Mesenchymal stem cell (in vitro differentiated cells and primary cell): ENCODE results near the gene F8.
A peak's percentile ranks its signal among the peaks of the same experiment; 100 is the strongest.

Source experiments
- DNase-seq: peaks from one replicate; pipeline ENCODE4 v3.0.0-alpha.2; 2013
- H2AFZ ChIP-seq: one replicate; pipeline ENCODE4 v1.6.1; 2013; ENCODE audit warnings: low read depth, mild to moderate bottlenecking, control low read depth, inconsistent platforms, low read length, moderate library complexity
- H2AK5ac ChIP-seq: 2 replicates; pipeline ENCODE4 v1.6.1; 2013; ENCODE audit warnings: low read length, moderate library complexity, mild to moderate bottlenecking, inconsistent platforms; ENCODE audit not compliant: severe bottlenecking
- H2BK120ac ChIP-seq: one replicate; pipeline ENCODE4 v1.6.1; 2013; ENCODE audit warnings: low read depth, mild to moderate bottlenecking, inconsistent platforms, low read length, moderate library complexity
- H2BK12ac ChIP-seq, 2 experiments: one replicate each; pipeline ENCODE4 v1.6.1; 2013; ENCODE audit warnings: inconsistent platforms in 2 of 2, low read length in 2 of 2, mild to moderate bottlenecking in 2 of 2, moderate library complexity in 2 of 2, control low read depth in 1 of 2
- H2BK15ac ChIP-seq: one replicate; pipeline ENCODE4 v1.6.1; 2013; ENCODE audit warnings: mild to moderate bottlenecking, low read depth, inconsistent platforms; ENCODE audit not compliant: poor library complexity, severe bottlenecking
- H2BK5ac ChIP-seq: 2 replicates; pipeline ENCODE4 v1.6.1; 2013; ENCODE audit warnings: low read depth, mild to moderate bottlenecking, low read length, control low read depth, inconsistent platforms; ENCODE audit not compliant: poor library complexity, severe bottlenecking
- H3K14ac ChIP-seq, 2 experiments: one replicate each; pipeline ENCODE4 v1.6.1; 2013; ENCODE audit warnings: inconsistent platforms in 2 of 2, low read length in 2 of 2, control low read depth in 1 of 2, mild to moderate bottlenecking in 1 of 2, moderate library complexity in 1 of 2
- H3K18ac ChIP-seq, 2 experiments: one replicate each; pipeline ENCODE4 v1.6.1; 2013; ENCODE audit warnings: inconsistent platforms in 2 of 2, low read length in 2 of 2, control low read depth in 1 of 2, low read depth in 1 of 2, mild to moderate bottlenecking in 1 of 2
- H3K23ac ChIP-seq, 2 experiments: one replicate each; pipeline ENCODE4 v1.6.1; 2013; ENCODE audit warnings: inconsistent platforms in 2 of 2, low read length in 2 of 2, mild to moderate bottlenecking in 2 of 2, moderate library complexity in 2 of 2, control low read depth in 1 of 2
- H3K27ac ChIP-seq: 2 replicates; pipeline ENCODE4 v1.5.1; 2013; ENCODE audit warnings: mild to moderate bottlenecking, moderate library complexity, low read length, control low read depth, inconsistent platforms; ENCODE audit not compliant: poor library complexity, severe bottlenecking
- H3K27me3 ChIP-seq, 2 experiments: 2 replicates each; pipeline versions ENCODE4 v1.6.1 to v1.7.0; 2013; ENCODE audit warnings: low read length in 2 of 2, mild to moderate bottlenecking in 2 of 2, moderate library complexity in 2 of 2, control low read depth in 1 of 2, inconsistent platforms in 1 of 2; ENCODE audit not compliant: control insufficient read depth in 1 of 2, insufficient read depth in 1 of 2
- H3K36me3 ChIP-seq, 2 experiments: 2 replicates each; pipeline versions ENCODE4 v1.6.1 to v1.7.0; 2013; ENCODE audit warnings: low read length in 2 of 2, control low read depth in 1 of 2, inconsistent platforms in 1 of 2, low read depth in 1 of 2, mild to moderate bottlenecking in 1 of 2; ENCODE audit not compliant: insufficient read depth in 2 of 2, control insufficient read depth in 1 of 2
- H3K4ac ChIP-seq, 2 experiments: one replicate each; pipeline ENCODE4 v1.6.1; 2013; ENCODE audit warnings: inconsistent platforms in 2 of 2, low read length in 2 of 2, mild to moderate bottlenecking in 2 of 2, moderate library complexity in 2 of 2, control low read depth in 1 of 2, low read depth in 1 of 2
- H3K4me1 ChIP-seq: 2 replicates; pipeline ENCODE4 v1.6.1; 2013; ENCODE audit warnings: low read depth, low read length, control low read depth; ENCODE audit not compliant: control insufficient read depth, insufficient read depth
- H3K4me2 ChIP-seq: 2 replicates; pipeline ENCODE4 v1.6.1; 2013; ENCODE audit warnings: low read length, mild to moderate bottlenecking, inconsistent platforms; ENCODE audit not compliant: poor library complexity, severe bottlenecking
- H3K4me3 ChIP-seq, 2 experiments: 2 replicates each; pipeline versions ENCODE4 v1.5.1 to v1.7.0; 2013; ENCODE audit warnings: low read length in 2 of 2, mild to moderate bottlenecking in 2 of 2, control low read depth in 1 of 2, low read depth in 1 of 2; ENCODE audit not compliant: insufficient read depth in 1 of 2
- H3K79me1 ChIP-seq: replicated peaks from 2 replicates; pipeline ENCODE4 v1.6.1; 2013; ENCODE audit warnings: mild to moderate bottlenecking, control low read depth, low read length, inconsistent platforms; ENCODE audit not compliant: poor library complexity, severe bottlenecking
- H3K9ac ChIP-seq: 2 replicates; pipeline ENCODE4 v1.7.0; 2013; ENCODE audit warnings: mild to moderate bottlenecking, low read length, moderate library complexity
- H3K9me3 ChIP-seq: 2 replicates; pipeline ENCODE4 v1.7.0; 2013; ENCODE audit warnings: mild to moderate bottlenecking, low read length; ENCODE audit not compliant: control insufficient read depth
- H4K8ac ChIP-seq: one replicate; pipeline ENCODE4 v1.6.1; 2013; ENCODE audit warnings: inconsistent platforms, mild to moderate bottlenecking, low read length, moderate library complexity
- H4K91ac ChIP-seq: one replicate; pipeline ENCODE4 v1.6.1; 2013; ENCODE audit warnings: mild to moderate bottlenecking, low read length, inconsistent platforms
- WGBS: methylation state at CpG from one replicate; pipeline ENCODE4 v1.1.7; 2013; ENCODE audit warnings: mixed read lengths; 5-methylcytosine and 5-hydroxymethylcytosine counted together

The F8 gene

GRCh38 chrX:154806837-154807501 is 215.6 kb downstream of the F8 start:
- no peak overlapping the region for H3K4ac ChIP-seq
- H3K27me3 ChIP-seq, result no peaks in the 10 kb centered on the region
- H2BK120ac ChIP-seq, result no peak overlapping the region
- no peak overlapping the region for H3K4me2 ChIP-seq
- H3K79me1 ChIP-seq, result peaks cover 4% of the 10 kb centered on the region
- H3K18ac ChIP-seq, result no peak overlapping the region
- no peak overlapping the region for H2BK5ac ChIP-seq
- H3K9me3 ChIP-seq, result peaks cover 10% of the 10 kb centered on the region
- no peak overlapping the region for H4K8ac ChIP-seq
- no peak overlapping the region for H4K91ac ChIP-seq
- H3K9ac ChIP-seq, result no peak overlapping the region
- H2BK12ac ChIP-seq, result no peak overlapping the region
- DNase-seq, result no peak
- H2BK15ac ChIP-seq, result no peak overlapping the region
- no peak overlapping the region for H3K27ac ChIP-seq
- H2AK5ac ChIP-seq, result no peak overlapping the region
- no peak overlapping the region for H3K23ac ChIP-seq
- no peak overlapping the region for H3K4me3 ChIP-seq
- H3K36me3 ChIP-seq, result no peaks in the 10 kb centered on the region
- peaks cover 3% of the 10 kb centered on the region for H3K4me1 ChIP-seq
- no peak overlapping the region for H3K14ac ChIP-seq
- H2AFZ ChIP-seq, result no peak overlapping the region
- 95% methylated on average over 4 of the region's 5 CpGs for WGBS

- DNase-seq, result no peak
- Histone ChIP-seq H2BK15ac (no peak overlapping the region), H3K4ac (no peak overlapping the region), H3K14ac (no peak overlapping the region), H4K8ac (peak overlapping the region; percentile 7), H4K91ac (peak overlapping the region; percentile 27), H2AFZ (peak overlapping the region; percentile 23), H2AK5ac (no peak overlapping the region), H3K18ac (no peak overlapping the region), H2BK12ac (no peak overlapping the region), H3K9ac (peak overlapping the region; percentile 79), H3K9me3 (peaks cover 10% of the 10 kb centered on the region), H3K79me1 (peaks cover 5% of the 10 kb centered on the region), H2BK120ac (no peak overlapping the region), H3K4me1 (peaks cover 3% of the 10 kb centered on the region), H3K27me3 (no peaks in the 10 kb centered on the region), H3K4me2 (peak overlapping the region; percentile 86), H3K36me3 (no peaks in the 10 kb centered on the region), H3K4me3 (peak overlapping the region; percentile 37 to 78), H2BK5ac (no peak overlapping the region), H3K23ac (no peak overlapping the region), H3K27ac (peak overlapping the region; percentile 50)
- WGBS, result 12% methylated on average over 10 of the region's 13 CpGs
Observed at GRCh38 chrX:154805696-154806091, 216.8 kb downstream of the F8 start.

- peak within 1 kb of the TSS; percentile 27 for H4K91ac ChIP-seq
- peak; percentile 78 for DNase-seq
- peak within 1 kb of the TSS; percentile 50 for H3K27ac ChIP-seq
- H3K18ac ChIP-seq, result peak within 1 kb of the TSS in 1 of 2 experiments; percentile 64
- H3K9me3 ChIP-seq, result peaks cover 10% of the 10 kb centered on the region
- H3K4me1 ChIP-seq, result peaks cover 3% of the 10 kb centered on the region
- peak within 1 kb of the TSS; percentile 66 to 78 for H3K4me3 ChIP-seq
- H3K27me3 ChIP-seq, result no peaks in the 10 kb centered on the region
- H2BK5ac ChIP-seq, result no peak within 1 kb of the TSS
- H3K79me1 ChIP-seq, result peaks cover 5% of the 10 kb centered on the region
- H2BK15ac ChIP-seq, result no peak within 1 kb of the TSS
- H3K14ac ChIP-seq, result peak within 1 kb of the TSS in 1 of 2 experiments; percentile 20
- H2AFZ ChIP-seq, result peak within 1 kb of the TSS; percentile 23
- peak within 1 kb of the TSS; percentile 86 for H3K4me2 ChIP-seq
- peak within 1 kb of the TSS in 1 of 2 experiments; percentile 16 for H3K4ac ChIP-seq
- no peaks in the 10 kb centered on the region for H3K36me3 ChIP-seq
- WGBS, result 0% methylated on average over 33 of the region's 65 CpGs
- H3K23ac ChIP-seq, result no peak within 1 kb of the TSS
- H2BK120ac ChIP-seq, result no peak within 1 kb of the TSS
- H4K8ac ChIP-seq, result peak within 1 kb of the TSS; percentile 7
- no peak within 1 kb of the TSS for H2AK5ac ChIP-seq
- H3K9ac ChIP-seq, result peak within 1 kb of the TSS; percentile 82
- H2BK12ac ChIP-seq, result no peak within 1 kb of the TSS
Observed at GRCh38 chrX:154804957-154805695, 217.4 kb downstream of the F8 start, which contains the start of gene MPP1. Gene MPP1 (minus strand): TSS chrX:154805485. CDS start chrX:154805373, 112 bp downstream.

- 20% methylated on average over 7 of the region's 7 CpGs for WGBS
- peak; percentile 13 for DNase-seq
- Histone ChIP-seq H3K4me3 (peak overlapping the region; percentile 66 to 78), H2BK12ac (no peak overlapping the region), H3K27ac (no peak overlapping the region), H2BK15ac (no peak overlapping the region), H3K4ac (peak overlapping the region in 1 of 2 experiments; percentile 16), H3K27me3 (no peaks in the 10 kb centered on the region), H2AFZ (no peak overlapping the region), H4K91ac (no peak overlapping the region), H3K9ac (peak overlapping the region; percentile 82), H2AK5ac (no peak overlapping the region), H3K4me1 (peaks cover 7% of the 10 kb centered on the region), H3K79me1 (peaks cover 5% of the 10 kb centered on the region), H3K23ac (no peak overlapping the region), H3K4me2 (peak overlapping the region; percentile 71), H2BK120ac (no peak overlapping the region), H3K9me3 (peaks cover 10% of the 10 kb centered on the region), H3K14ac (peak overlapping the region in 1 of 2 experiments; percentile 20), H3K18ac (peak overlapping the region in 1 of 2 experiments; percentile 21), H2BK5ac (no peak overlapping the region), H4K8ac (no peak overlapping the region), H3K36me3 (no peaks in the 10 kb centered on the region)
Observed at GRCh38 chrX:154804261-154804956, 218.1 kb downstream of the F8 start.
